ENCODE data around the gene LRRC43.
"Not testable (repeated sequence)": the region's sequence is repeated elsewhere in the genome, so short reads cannot be mapped to it uniquely, and the experiment has no call there.

Gene LRRC43

GRCh38 chr12:122194804-122195203, 11.9 kb downstream of the LRRC43 start:
- no peak for DNase-seq (ENCODE audit: low read depth in 2 of 2)

- no peak for DNase-seq (ENCODE audit: low read depth in 2 of 2)
Observed at GRCh38 chr12:122195405-122195804, 12.5 kb downstream of the LRRC43 start.

- no peak for DNase-seq (ENCODE audit: low read depth in 2 of 2)
Observed at GRCh38 chr12:122197612-122197966, 14.7 kb downstream of the LRRC43 start.

GRCh38 chr12:122199484-122200355, 16.8 kb downstream of the LRRC43 start:
- DNase-seq (ENCODE audit: low read depth in 2 of 2): no peak

GRCh38 chr12:122200541-122201175, 17.7 kb downstream of the LRRC43 start:
- no peak for DNase-seq (ENCODE audit: low read depth in 2 of 2)

GRCh38 chr12:122201381-122201780, 18.5 kb downstream of the LRRC43 start:
- no peak for DNase-seq (ENCODE audit: low read depth in 2 of 2)

GRCh38 chr12:122202017-122202416, 19.1 kb downstream of the LRRC43 start:
- DNase-seq (ENCODE audit: low read depth in 2 of 2): no peak

GRCh38 chr12:122202811-122203210, 19.9 kb downstream of the LRRC43 start:
- DNase-seq (ENCODE audit: low read depth in 2 of 2): not testable (repeated sequence)

GRCh38 chr12:122203301-122204166, 20.6 kb downstream of the LRRC43 start, which contains the start of gene B3GNT4:
TSS of gene B3GNT4 (plus strand) at chr12:122203709. CDS start at chr12:122204619, 910 bp downstream.
- peak; percentile 64 to 65 for DNase-seq (ENCODE audit: low read depth in 2 of 2)

GRCh38 chr12:122204167-122205052, 21.5 kb downstream of the LRRC43 start:
- no peak for DNase-seq (ENCODE audit: low read depth in 2 of 2)

GRCh38 chr12:122205053-122205925, 22.4 kb downstream of the LRRC43 start:
- no peak for DNase-seq (ENCODE audit: low read depth in 2 of 2)

GRCh38 chr12:122206111-122206881, 23.4 kb downstream of the LRRC43 start:
- DNase-seq (ENCODE audit: low read depth in 2 of 2): no peak

- no peak for DNase-seq (ENCODE audit: low read depth in 2 of 2)
Observed at GRCh38 chr12:122206976-122207375, 24.1 kb downstream of the LRRC43 start.

GRCh38 chr12:122207391-122207790, 24.5 kb downstream of the LRRC43 start:
- DNase-seq (ENCODE audit: low read depth in 2 of 2): no peak

GRCh38 chr12:122208073-122208820, 25.3 kb downstream of the LRRC43 start:
- DNase-seq (ENCODE audit: low read depth in 2 of 2): no peak

GRCh38 chr12:122215771-122216170, 32.8 kb downstream of the LRRC43 start:
- no peak for DNase-seq (ENCODE audit: low read depth in 2 of 2)

- DNase-seq (ENCODE audit: low read depth in 2 of 2): no peak
Observed at GRCh38 chr12:122216445-122216844, 33.5 kb downstream of the LRRC43 start.

GRCh38 chr12:122225683-122226365, 42.9 kb downstream of the LRRC43 start, which contains the start of gene DIABLO:
TSS of gene DIABLO (minus strand) at chr12:122226052. CDS start at chr12:122226014, 38 bp downstream.
- DNase-seq (ENCODE audit: low read depth in 2 of 2): peak; percentile 99 to 100
